AG04449 (cell line): ENCODE results near the gene ADGRG7.
"Not testable (repeated sequence)": the region's sequence is repeated elsewhere in the genome, so short reads cannot be mapped to it uniquely, and the experiment has no call there.

Experiments
- CTCF ChIA-PET: fragments of 350-600 bp; formaldehyde crosslinking; extraction: SDS; loops from one replicate; lab custom pipeline; 2021; ENCODE audit warnings: antibody characterized with exemption; lab: Yijun Ruan, JAX
- POLR2A ChIA-PET: fragments of 400-600, 350-600 bp; formaldehyde crosslinking; extraction: SDS; loops from one replicate; lab custom pipeline; 2020; ENCODE audit warnings: antibody characterized with exemption, inconsistent platforms; lab: Yijun Ruan, JAX
- DNase-seq: peaks from one replicate; pipeline ENCODE4 v3.0.0-alpha.2; 2010; ENCODE audit warnings: low read depth, low spot score
- H3K4me3 ChIP-seq: 2 replicates; pipeline ENCODE4 v1.5.1; 2011; ENCODE audit warnings: low read depth, mild to moderate bottlenecking, control low read depth, low read length
- TF ChIP-seq, protein P1 (sequence below): IDR thresholded peaks from one replicate; pipeline ENCODE4 v1.5.1; 2011; ENCODE audit warnings: mild to moderate bottlenecking, moderate library complexity, low read length, control low read depth, inconsistent platforms; ENCODE audit not compliant: insufficient read depth; ENCODE audit errors: missing control alignments

Gene ADGRG7

GRCh38 chr3:100645913-100646312 lies 36.5 kb downstream of the ADGRG7 start:
- DNase-seq = no peak
- CTCF ChIA-PET = interaction anchor here (0.7 kb wide), 1 partner anchor 12 kb away, joined by 3 read pairs; no protein-coding TSS in a partner anchor
- POLR2A ChIA-PET = no interaction called here
- H3K4me3 ChIP-seq = no peak overlapping the region
- TF ChIP-seq, protein P1, sequence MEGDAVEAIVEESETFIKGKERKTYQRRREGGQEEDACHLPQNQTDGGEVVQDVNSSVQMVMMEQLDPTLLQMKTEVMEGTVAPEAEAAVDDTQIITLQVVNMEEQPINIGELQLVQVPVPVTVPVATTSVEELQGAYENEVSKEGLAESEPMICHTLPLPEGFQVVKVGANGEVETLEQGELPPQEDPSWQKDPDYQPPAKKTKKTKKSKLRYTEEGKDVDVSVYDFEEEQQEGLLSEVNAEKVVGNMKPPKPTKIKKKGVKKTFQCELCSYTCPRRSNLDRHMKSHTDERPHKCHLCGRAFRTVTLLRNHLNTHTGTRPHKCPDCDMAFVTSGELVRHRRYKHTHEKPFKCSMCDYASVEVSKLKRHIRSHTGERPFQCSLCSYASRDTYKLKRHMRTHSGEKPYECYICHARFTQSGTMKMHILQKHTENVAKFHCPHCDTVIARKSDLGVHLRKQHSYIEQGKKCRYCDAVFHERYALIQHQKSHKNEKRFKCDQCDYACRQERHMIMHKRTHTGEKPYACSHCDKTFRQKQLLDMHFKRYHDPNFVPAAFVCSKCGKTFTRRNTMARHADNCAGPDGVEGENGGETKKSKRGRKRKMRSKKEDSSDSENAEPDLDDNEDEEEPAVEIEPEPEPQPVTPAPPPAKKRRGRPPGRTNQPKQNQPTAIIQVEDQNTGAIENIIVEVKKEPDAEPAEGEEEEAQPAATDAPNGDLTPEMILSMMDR = no peak

GRCh38 chr3:100647171-100647570 lies 37.8 kb downstream of the ADGRG7 start:
- TF ChIP-seq, protein P1 = no peak
- ChIA-PET POLR2A (no interaction called here), CTCF (interaction anchor here (0.6 to 1.5 kb wide), 3 partner anchors 10 to 185 kb away, joined by 3 to 5 read pairs (median 4); no protein-coding TSS in a partner anchor)
- no peak overlapping the region for H3K4me3 ChIP-seq
- no peak for DNase-seq

GRCh38 chr3:100647657-100648056 lies 38.3 kb downstream of the ADGRG7 start:
- ChIA-PET POLR2A (no interaction called here), CTCF (interaction anchor here (0.6 to 1.5 kb wide), 3 partner anchors 10 to 185 kb away, joined by 3 to 5 read pairs (median 4); no protein-coding TSS in a partner anchor)
- no peak overlapping the region for H3K4me3 ChIP-seq
- TF ChIP-seq, protein P1 = no peak
- DNase-seq = no peak

DNA sequence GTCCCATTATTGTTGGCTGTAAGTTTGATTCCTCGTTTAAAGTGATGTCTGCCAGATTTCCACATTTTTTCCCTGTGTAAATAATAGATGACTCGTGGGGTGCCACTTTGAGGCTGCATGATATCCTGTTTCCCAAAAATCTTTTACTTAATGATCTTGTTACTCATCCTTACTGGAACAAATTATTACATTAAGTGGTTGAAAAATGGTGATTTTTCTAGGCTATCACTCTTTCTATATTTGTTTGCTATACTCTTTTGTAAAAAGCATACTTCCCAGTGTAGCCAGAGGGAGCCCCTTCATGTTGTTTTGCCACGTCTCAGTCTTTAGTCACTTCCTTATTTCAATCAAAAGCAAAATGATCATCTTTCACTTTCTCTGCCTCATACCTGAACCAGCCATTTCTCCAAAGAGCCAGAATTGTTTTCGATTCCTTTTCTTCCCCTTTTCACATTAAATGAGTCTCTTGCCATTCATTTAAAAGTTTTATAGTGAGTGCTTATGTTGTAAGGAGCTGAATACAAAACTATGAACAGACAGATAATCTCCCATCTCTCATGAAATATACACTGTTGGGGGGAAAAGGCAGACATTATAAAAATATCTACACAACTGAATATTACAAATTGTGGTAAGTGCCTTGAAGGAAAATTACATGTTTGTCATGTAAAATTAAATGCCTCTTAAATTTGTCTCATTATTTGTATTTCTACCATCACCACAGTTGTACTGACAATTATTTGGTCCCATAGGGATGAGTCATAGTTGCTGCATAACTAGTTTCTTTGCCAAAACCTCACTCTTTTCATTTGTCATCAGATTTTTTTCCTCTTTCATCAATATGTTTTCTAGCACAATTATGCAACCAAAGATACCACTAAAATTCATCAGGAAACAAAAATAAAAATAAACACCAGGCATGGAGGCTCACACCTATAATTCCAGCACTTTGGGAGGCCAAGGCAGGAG lies 41.5 kb downstream of the ADGRG7 start:
- ChIA-PET POLR2A (no interaction called here), CTCF (no interaction called here)
- TF ChIP-seq, protein P1 = no peak
- no peak overlapping the region for H3K4me3 ChIP-seq
- DNase-seq = no peak

DNA sequence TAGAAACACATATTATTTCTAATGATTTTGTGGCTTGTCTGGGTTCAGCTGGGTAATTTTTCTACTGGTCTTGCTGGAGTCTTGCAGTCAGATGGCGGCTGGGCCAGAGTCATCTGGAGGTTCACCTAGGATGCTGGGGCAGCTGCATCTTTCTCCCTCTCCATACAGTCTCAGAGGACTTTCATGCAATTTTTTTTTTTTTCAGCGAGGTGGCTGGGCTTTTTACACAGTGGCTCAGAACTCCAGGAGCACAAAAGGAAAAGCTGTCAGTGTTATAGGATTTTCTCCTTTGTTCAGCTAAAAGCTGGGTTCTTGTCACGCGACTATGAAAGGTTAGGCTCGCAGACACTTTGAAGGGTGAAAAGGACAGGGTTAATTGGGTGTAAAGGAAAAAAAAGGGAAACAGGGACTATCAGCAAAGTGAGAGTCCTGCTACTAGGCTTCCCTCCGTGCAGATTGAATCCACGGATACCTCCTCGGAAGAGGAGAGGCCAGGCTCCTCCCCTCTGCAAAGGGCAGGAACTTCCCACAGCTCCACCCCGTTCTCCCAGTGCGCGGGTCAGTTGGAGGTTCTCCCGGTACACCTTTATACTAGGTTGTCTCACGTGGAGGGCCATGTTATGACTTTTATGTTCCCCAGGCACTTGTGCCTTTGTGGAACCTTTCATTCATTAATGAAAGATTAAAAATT lies 44.3 kb downstream of the ADGRG7 start:
- POLR2A ChIA-PET = no interaction called here
- no peak overlapping the region for H3K4me3 ChIP-seq
- CTCF ChIA-PET = no interaction called here
- DNase-seq = no peak
- TF ChIP-seq, protein P1 = no peak

DNA sequence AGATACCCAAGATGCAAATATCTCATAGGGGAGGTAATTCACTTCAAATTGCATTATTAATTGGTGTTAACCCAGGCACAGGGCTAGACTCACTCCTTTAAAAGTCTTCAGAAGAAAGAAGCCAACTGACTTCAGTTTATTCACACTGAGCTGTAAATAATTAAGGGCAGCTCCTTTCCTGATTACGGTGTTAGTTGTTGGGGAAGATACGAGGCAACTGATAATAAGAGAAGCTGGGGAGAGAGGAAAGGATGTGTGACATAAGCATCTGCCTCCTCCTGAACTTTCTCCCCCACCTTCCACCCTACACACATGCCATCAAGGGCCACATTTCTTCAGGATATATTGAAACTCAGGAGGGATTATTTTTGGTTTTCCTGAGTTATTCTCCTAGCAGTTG lies 47.5 kb downstream of the ADGRG7 start:
- ChIA-PET POLR2A (no interaction called here), CTCF (interaction anchor here (0.8 kb wide), 1 partner anchor 22 kb away, joined by 3 read pairs; no protein-coding TSS in a partner anchor)
- no peak for DNase-seq
- no peak overlapping the region for H3K4me3 ChIP-seq
- TF ChIP-seq, protein P1 = no peak

DNA sequence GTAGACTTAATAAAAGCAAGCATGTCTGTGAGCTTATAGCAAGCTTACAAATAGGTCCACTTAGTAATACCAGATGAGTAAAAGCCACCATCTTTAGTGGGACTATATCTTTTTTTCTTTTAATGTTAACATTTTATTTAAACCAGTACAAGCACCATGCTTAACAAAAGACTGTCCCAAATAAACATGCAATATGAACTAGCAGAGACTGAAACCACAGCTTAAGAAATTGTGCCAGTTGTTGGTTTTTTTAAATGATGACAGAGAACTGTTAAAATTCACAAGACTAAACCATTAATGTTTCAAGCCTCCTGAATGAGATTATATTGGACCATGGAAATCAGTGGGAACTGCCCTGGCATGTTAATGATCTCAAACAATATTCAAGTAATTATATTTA lies 51.9 kb downstream of the ADGRG7 start:
- DNase-seq, POLR2A ChIA-PET, CTCF ChIA-PET, H3K4me3 ChIP-seq: not testable (repeated sequence)
